Subcutaneous abdominal adipose tissue (tissue), 5 donors: ENCODE results near the gene PAXX.

ENCODE experiments used
- H3K27ac ChIP-seq: one replicate; pipeline ENCODE4 v1.7.0; 2013; ENCODE audit warnings: low read depth, mild to moderate bottlenecking, inconsistent platforms, low read length, moderate library complexity
- H3K27me3 ChIP-seq, 5 donors: one replicate each; pipeline ENCODE4 v1.7.0; 2013; ENCODE audit warnings: low read length in 5 of 5, inconsistent platforms in 1 of 5; ENCODE audit not compliant: control insufficient read depth in 5 of 5, insufficient read depth in 4 of 5
- H3K36me3 ChIP-seq, 5 donors: one replicate each; pipeline ENCODE4 v1.7.0; 2013; ENCODE audit warnings: low read length in 5 of 5; ENCODE audit not compliant: control insufficient read depth in 5 of 5, insufficient read depth in 5 of 5
- H3K4me1 ChIP-seq, 5 donors: one replicate each; pipeline ENCODE4 v1.7.0; 2013; ENCODE audit warnings: low read length in 5 of 5, mild to moderate bottlenecking in 3 of 5, moderate library complexity in 1 of 5; ENCODE audit not compliant: control insufficient read depth in 5 of 5, insufficient read depth in 5 of 5
- H3K4me3 ChIP-seq, 5 donors: one replicate each; pipeline ENCODE4 v1.7.0; 2013; ENCODE audit warnings: low read length in 5 of 5, low read depth in 1 of 5
- H3K9ac ChIP-seq, 5 donors: one replicate each; pipeline ENCODE4 v1.7.0; 2013; ENCODE audit warnings: low read length in 5 of 5, mild to moderate bottlenecking in 4 of 5, moderate library complexity in 3 of 5
- H3K9me3 ChIP-seq, 5 donors: one replicate each; pipeline ENCODE4 v1.7.0; 2013; ENCODE audit warnings: low read length in 5 of 5; ENCODE audit not compliant: control insufficient read depth in 5 of 5
- donor health status: healthy.
- donor health status: healthy.
- donor health status: healthy.
- donor health status: healthy.
- donor health status: healthy.

Gene PAXX

DNA sequence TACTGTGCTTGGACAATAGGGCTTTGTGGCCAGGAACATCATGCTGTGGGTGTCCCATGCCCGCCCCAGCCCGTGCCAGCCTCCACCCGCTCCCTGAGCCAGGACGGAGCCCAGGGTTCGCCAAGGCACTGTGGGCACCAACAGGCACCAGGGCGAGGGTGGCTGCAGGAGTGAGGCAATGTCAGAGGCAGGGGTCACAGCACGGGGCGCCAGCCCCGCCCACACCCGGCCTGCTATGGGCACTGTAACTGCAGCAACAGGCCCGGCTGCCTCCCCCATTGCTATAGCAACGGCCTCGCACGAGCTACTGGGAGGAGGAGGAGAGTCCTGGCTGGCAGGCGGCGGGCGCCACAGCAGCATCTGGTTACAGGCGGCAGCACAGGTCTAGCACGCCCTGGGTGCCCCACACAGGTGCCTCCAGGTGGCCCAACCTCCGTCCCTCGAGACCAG is 33.3 kb downstream of the PAXX start:
- Histone ChIP-seq H3K36me3 (peaks cover 0 to 10% (median 5%) of the 10 kb centered on the region in 5 donors), H3K4me1 (peaks cover 4 to 69% (median 53%) of the 10 kb centered on the region in 5 donors), H3K9ac (no peak overlapping the region), H3K27me3 (no peaks in the 10 kb centered on the region), H3K27ac (no peak overlapping the region), H3K9me3 (no peaks in the 10 kb centered on the region), H3K4me3 (no peak overlapping the region)

DNA sequence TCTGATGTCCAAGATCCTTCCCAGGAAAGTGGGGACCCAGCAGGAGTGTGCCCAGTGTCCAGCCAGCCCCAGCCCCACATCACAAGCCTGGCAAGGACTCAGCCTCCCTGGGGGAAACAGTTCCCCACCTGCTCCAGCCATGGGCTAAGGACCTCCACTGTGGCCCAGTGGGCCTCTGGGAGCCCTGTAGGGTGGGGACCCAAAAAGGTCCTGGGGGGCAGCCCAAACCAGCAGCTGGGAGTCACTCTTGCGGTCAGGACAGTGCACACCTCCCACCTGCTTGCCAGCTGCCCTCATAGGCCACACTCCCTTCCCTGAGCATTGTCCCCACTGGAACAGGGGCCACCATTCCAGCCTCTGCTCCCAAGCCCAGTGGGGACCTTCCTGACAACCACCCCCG is 34.2 kb downstream of the PAXX start:
- Histone ChIP-seq H3K27ac (no peak overlapping the region), H3K4me3 (no peak overlapping the region), H3K36me3 (peaks cover 0 to 4% (median 0%) of the 10 kb centered on the region in 5 donors), H3K4me1 (peaks cover 4 to 74% (median 53%) of the 10 kb centered on the region in 5 donors), H3K9ac (no peak overlapping the region), H3K9me3 (no peaks in the 10 kb centered on the region), H3K27me3 (no peaks in the 10 kb centered on the region)

DNA sequence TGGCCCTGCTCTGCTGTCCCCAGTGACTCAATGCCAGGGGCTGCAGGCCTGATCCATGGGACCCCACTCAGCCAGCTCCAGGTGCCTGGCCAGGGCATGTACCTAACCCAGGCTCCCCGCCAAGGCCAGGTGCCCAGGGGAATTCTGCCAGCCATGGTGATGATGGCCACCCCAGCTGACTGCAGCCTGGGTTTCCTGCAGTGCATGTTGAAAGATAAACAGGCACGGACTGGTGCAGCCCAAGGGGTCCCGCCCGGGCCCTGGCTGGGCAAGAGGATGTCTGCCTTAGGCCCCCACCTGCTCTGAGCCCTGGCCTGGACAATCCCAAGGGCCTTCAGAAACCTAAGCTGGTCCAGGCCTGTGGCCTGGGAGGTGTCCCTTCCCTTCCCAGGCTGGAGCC is 34.6 kb downstream of the PAXX start:
- Histone ChIP-seq H3K4me1 (peaks cover 4 to 74% (median 53%) of the 10 kb centered on the region in 5 donors), H3K27ac (no peak overlapping the region), H3K4me3 (peak overlapping the region in 4 of 5 donors; percentile 55 to 70 (median 61))

DNA sequence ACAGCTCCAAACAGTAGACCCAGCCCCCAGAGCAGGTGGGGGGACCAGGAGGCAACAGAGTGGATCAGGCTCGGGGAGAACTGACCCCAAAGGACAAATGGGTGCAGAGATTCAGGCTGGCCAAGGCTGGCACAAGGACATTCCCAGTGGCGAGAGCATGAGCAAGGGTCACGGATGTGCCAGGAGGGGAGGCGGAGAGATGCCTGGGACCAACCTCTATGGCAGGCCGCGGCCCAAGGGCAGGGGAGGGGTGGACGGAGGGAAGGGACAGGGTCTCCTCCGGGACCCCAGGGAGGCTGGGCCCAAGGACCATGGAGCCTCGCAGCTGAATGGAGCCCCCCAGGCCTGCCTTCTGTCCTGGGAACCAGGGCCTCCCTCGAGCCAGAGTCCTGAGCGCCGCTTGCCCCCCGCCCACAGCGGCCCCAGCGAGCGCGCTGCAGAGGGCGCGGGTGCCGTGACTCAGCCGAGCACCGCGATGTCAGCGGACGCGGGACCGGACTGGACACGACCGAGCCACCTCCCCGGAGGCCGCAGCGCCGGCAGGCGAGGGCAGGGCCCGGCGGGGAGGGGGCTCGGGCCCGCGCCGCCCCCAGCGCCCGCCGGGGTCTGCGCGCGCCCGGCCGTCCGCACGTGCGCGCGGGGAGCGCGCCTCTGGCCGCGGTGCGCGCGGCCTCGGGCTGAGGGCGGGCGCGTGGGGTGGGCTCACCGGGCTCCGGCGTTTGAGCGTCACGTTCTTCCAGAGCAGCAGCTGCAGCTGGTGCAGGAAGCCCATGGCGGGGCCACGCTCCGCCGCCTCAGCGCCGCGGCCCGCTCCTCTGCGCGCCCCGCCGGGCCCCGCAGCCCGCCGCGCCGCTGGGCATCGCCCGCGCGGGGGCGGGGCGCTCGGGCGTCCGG is 35.4 kb downstream of the PAXX start, which contains the start of gene ABCA2:
TSS of gene ABCA2 (minus strand) at position 869 of the 894 bp plus-strand sequence. CDS start at position 772, 97 bp downstream.
- H3K4me1 ChIP-seq = peaks cover 4 to 80% (median 54%) of the 10 kb centered on the region in 5 donors
- H3K27ac ChIP-seq = no peak within 1 kb of the TSS
- no peaks in the 10 kb centered on the region for H3K27me3 ChIP-seq
- H3K4me3 ChIP-seq = peak within 1 kb of the TSS; percentile 58 to 70 (median 63)
- no peaks in the 10 kb centered on the region for H3K9me3 ChIP-seq
- no peaks in the 10 kb centered on the region for H3K36me3 ChIP-seq
- peak within 1 kb of the TSS in 4 of 5 donors; percentile 48 to 79 (median 60) for H3K9ac ChIP-seq

More for the DNA sequence above, 34.6 kb downstream of the PAXX start:
- Histone ChIP-seq H3K9me3 (no peaks in the 10 kb centered on the region), H3K36me3 (peaks cover 0 to 4% (median 0%) of the 10 kb centered on the region in 5 donors), H3K9ac (peak overlapping the region in 4 of 5 donors; percentile 26 to 79 (median 49)), H3K27me3 (no peaks in the 10 kb centered on the region)

DNA sequence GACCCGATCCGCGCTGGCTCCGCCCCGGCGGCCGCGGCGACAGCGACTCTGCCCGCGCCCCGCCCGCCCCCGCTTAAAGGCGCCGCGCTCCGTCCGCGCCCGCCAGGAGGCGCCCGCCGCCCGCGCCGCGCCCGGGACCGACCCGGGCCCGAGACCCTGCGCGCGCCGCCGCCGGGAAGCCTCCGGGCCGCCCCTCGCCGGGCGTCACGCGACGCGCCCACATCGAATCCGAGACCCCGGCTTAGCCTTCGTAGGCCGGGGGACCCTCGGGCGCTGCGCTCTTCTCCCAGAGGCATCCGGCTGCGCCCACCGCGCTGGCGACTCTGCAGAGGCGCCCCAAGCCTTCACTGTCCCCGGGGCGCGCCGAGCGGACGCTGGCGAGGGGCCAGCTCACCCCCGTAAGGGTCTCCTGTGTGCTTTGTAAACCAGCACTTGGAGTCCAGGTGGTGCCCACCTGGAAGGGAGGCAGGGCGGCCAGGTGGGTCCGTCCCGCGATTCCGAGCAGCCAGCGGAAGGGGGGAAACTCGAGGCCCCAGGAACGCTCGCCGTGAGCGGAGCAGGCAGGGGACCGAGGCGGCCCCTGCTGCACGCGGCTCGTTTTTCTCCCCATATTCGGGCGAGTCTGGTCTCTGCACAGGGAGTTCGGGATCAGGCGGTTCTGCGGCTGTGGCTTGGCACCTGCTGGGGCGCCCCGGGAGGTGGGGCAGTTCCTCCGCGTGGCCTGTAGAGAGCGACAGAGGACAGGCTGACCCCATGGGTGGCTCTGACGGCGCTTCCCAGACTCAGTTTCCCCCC is 36.2 kb downstream of the PAXX start:
- H3K9ac ChIP-seq = peak overlapping the region in 4 of 5 donors; percentile 43 to 72 (median 60)

DNA sequence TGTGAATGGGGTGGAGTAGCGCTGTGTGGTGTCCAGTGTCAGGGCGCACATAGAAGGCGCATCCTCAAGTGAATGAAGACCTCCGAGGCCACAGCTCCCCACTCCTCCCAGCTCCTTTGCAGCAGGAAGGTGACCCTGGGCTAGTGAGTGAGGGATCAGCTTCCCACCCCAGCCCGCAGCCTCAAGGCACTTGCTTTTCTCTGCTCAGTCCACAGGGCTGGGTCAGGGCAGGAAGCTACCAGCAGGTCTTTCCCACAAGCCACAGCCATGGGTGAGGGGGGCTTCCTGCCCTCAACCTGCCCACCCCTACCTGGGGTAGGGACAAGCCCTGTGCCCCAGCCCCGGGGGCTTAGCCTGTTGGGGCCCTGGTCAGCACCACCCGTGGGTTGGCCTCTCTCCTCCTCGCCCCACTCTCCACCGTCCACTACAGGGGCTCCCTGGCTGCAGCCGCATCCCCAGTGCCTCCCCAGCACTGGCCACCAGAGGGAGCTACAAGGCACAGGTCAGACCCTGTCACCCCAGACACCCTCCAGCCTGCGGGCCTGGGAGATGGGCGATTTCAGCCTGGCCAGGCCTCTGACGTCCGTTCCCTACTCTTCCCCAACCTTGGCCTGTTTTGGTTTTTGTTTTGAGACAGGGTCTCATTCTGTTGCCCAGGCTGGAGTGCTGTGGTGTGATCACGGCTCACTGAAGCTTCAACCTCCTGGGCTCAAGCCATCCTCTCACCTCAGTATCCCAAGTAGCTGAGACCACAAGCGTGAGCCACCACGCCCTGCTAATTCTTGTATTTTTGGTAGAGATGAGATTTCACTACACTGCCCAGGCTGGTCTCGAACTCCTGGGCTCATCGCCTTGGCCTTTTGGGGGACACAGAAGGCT is 37.1 kb downstream of the PAXX start:
- H3K4me3 ChIP-seq = peak overlapping the region in 4 of 5 donors; percentile 56 to 70 (median 66)
- H3K9me3 ChIP-seq = no peaks in the 10 kb centered on the region
- no peaks in the 10 kb centered on the region for H3K36me3 ChIP-seq
- H3K9ac ChIP-seq = peak overlapping the region in 3 of 5 donors; percentile 10 to 72 (median 57)
- H3K4me1 ChIP-seq = peaks cover 4 to 73% (median 50%) of the 10 kb centered on the region in 5 donors
- no peaks in the 10 kb centered on the region for H3K27me3 ChIP-seq
- no peak overlapping the region for H3K27ac ChIP-seq

More for the DNA sequence above, 36.2 kb downstream of the PAXX start:
- Histone ChIP-seq H3K36me3 (no peaks in the 10 kb centered on the region), H3K4me1 (peaks cover 4 to 77% (median 50%) of the 10 kb centered on the region in 5 donors), H3K27ac (no peak overlapping the region), H3K4me3 (peak overlapping the region; percentile 56 to 70 (median 63)), H3K9me3 (no peaks in the 10 kb centered on the region), H3K27me3 (no peaks in the 10 kb centered on the region)

DNA sequence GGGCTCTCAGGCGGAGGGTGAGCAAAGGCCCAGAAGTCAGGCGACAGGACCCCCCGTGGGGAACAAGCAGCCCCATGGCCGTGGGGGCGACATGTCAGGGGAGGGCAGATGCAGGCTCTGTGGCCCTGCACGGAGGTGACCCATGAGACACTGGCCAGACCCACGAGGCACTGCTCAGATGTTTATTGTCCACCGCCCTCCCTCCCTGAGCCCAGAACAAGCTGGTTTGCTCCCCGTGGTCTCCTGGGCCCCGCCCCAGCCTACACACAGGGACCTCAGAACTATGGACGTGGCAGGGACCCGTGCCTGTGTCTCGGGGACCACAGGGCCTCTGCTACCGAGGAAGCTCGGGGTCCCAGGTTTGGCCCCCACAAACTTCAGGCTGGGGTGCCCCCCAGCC is 37.8 kb downstream of the PAXX start:
- Histone ChIP-seq H3K4me3 (peak overlapping the region in 1 of 5 donors; percentile 3), H3K36me3 (no peaks in the 10 kb centered on the region), H3K9me3 (no peaks in the 10 kb centered on the region), H3K9ac (no peak overlapping the region), H3K4me1 (peaks cover 4 to 80% (median 57%) of the 10 kb centered on the region in 5 donors), H3K27me3 (no peaks in the 10 kb centered on the region), H3K27ac (no peak overlapping the region)

DNA sequence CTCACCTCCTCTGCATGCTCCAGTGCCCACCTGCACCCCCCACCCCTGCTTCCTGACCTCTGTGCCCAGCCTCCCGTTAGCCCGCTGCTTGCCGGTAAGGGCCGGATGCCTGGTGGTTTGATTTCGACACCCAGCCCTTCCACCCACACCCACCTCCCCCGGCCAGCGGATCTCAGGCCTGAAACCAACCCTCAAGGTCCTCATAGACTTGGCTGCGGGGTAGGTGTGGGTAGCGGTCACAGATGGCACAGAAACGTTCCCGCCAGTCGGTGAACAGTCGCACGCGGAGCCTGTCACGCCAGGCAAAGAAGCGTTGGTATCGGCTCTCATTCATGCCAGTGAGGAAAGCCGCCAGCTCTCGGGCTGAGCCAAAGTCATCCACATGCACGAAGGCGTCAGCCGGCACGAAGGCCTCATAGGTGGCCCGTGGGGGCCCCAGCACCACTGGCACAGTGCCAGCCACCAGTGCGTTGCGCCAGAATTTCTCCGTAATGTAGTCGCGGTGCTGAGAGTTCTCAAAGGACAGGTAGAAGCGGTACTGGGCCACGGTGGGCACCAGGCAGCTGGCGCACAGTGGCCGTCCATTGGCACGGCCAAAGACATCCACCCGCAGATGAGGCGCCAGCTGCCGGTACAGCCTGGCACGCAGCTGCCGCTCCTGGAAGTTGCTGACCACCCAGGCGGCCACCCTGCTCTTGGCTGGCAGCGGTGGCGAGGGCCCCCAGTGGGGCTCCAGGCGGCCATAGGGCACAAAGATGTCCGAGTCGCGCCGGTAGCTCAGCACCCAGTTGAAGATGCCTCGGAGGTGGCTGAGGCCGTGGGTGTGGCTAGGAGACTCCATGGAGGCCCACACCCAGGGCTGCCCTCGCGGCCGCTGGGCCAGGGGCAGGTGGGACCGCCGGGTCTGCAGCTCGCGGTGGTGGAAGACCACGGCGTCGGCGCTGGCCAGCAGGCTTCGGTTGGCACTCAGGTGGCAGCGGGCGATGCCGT is 38.6 kb downstream of the PAXX start:
- H3K36me3 ChIP-seq = no peaks in the 10 kb centered on the region
- H3K4me3 ChIP-seq = no peak overlapping the region
- no peaks in the 10 kb centered on the region for H3K27me3 ChIP-seq
- H3K4me1 ChIP-seq = peaks cover 4 to 76% (median 58%) of the 10 kb centered on the region in 5 donors
- H3K9me3 ChIP-seq = no peaks in the 10 kb centered on the region
- H3K9ac ChIP-seq = no peak overlapping the region
- H3K27ac ChIP-seq = no peak overlapping the region
